Activated CD4-positive, CD25-positive, alpha-beta regulatory T cell treated with anti-CD3 and anti-CD28 coated beads, Interleukin-2, amount 50 U/mL, for 24 hours (primary cell): ENCODE data around the gene EIF3I.
"Not testable (repeated sequence)": the region's sequence is repeated elsewhere in the genome, so short reads cannot be mapped to it uniquely, and the experiment has no call there.

ENCODE experiments used
- ATAC-seq, 2 donors: fragments of 150-1000 bp; cut with Tn5 transposase; one replicate each; pipeline ENCODE4 v1.10.0; 2021; ENCODE audit warnings: mild to moderate bottlenecking in 1 of 2, moderate library complexity in 1 of 2

Gene EIF3I

GRCh38 chr1:32232558-32233304, 10.5 kb downstream of the EIF3I start:
- no peak for ATAC-seq

GRCh38 chr1:32234792-32235191, 12.6 kb downstream of the EIF3I start:
- no peak for ATAC-seq

- ATAC-seq = no peak
These were observed 17.1 kb downstream of the EIF3I start for GRCh38 chr1:32239337-32239736.

- ATAC-seq = no peak
These were observed 17.6 kb downstream of the EIF3I start for GRCh38 chr1:32239790-32240139.

- ATAC-seq = peak; percentile 64 to 65
These were observed 18.1 kb downstream of the EIF3I start for GRCh38 chr1:32240140-32240951.

GRCh38 chr1:32241001-32241763, 19.0 kb downstream of the EIF3I start:
- ATAC-seq = peak; percentile 68 to 70

- no peak for ATAC-seq
These were observed 20.2 kb downstream of the EIF3I start for GRCh38 chr1:32242341-32242851.

GRCh38 chr1:32246888-32247273, 24.7 kb downstream of the EIF3I start, which contains the start of gene FAM167B:
FAM167B (plus strand) TSS chr1:32247222; CDS start chr1:32247422, 200 bp downstream.
- no peak for ATAC-seq

GRCh38 chr1:32247452-32247851, 25.2 kb downstream of the EIF3I start:
- no peak for ATAC-seq

GRCh38 chr1:32247983-32248889, 26.0 kb downstream of the EIF3I start:
- ATAC-seq = peak; percentile 12 to 29

- peak; percentile 74 to 75 for ATAC-seq
These were observed 27.8 kb downstream of the EIF3I start for GRCh38 chr1:32249831-32250525.

- ATAC-seq = peak; percentile 43 to 44
These were observed 28.9 kb downstream of the EIF3I start, which contains the start of gene LCK for GRCh38 chr1:32250893-32251716. LCK (plus strand) TSS chr1:32251265; CDS start chr1:32274330, 23,065 bp downstream.

GRCh38 chr1:32255072-32256071, 33.2 kb downstream of the EIF3I start:
- no peak for ATAC-seq

GRCh38 chr1:32256473-32257226, 34.4 kb downstream of the EIF3I start:
- ATAC-seq = peak; percentile 30 to 36

- no peak for ATAC-seq
These were observed 35.0 kb downstream of the EIF3I start for GRCh38 chr1:32257227-32257508.

GRCh38 chr1:32263236-32263593, 41.0 kb downstream of the EIF3I start:
- ATAC-seq = not testable (repeated sequence)

- ATAC-seq = peak; percentile 51 to 58
These were observed 41.5 kb downstream of the EIF3I start for GRCh38 chr1:32263744-32264143.

GRCh38 chr1:32265846-32266245, 43.6 kb downstream of the EIF3I start:
- no peak for ATAC-seq
